ENCODE measurements around the gene PXMP2.

Gene PXMP2

GRCh38 chr12:132711080-132711843 lies 23.9 kb downstream of the PXMP2 start:
- H3K36me3 ChIP-seq (ENCODE audit: control insufficient read depth in 2 of 2, insufficient read depth in 2 of 2, low read length in 2 of 2): peaks cover 6 to 8% of the 10 kb centered on the region in 2 donors
- H3K9ac ChIP-seq (ENCODE audit: low read depth in 1 of 2, low read length in 2 of 2): peak overlapping the region; percentile 65 to 77
- peak overlapping the region; percentile 67 to 88 for H3K4me3 ChIP-seq (ENCODE audit: low read length in 2 of 2)
- H3K9me3 ChIP-seq (ENCODE audit: control insufficient read depth in 2 of 2, low read length in 2 of 2): no peaks in the 10 kb centered on the region
- H3K27me3 ChIP-seq (ENCODE audit: control insufficient read depth in 2 of 2, insufficient read depth in 2 of 2, low read length in 2 of 2): no peaks in the 10 kb centered on the region
- peak overlapping the region; percentile 15 to 89 for H3K27ac ChIP-seq (ENCODE audit: low read depth in 2 of 2, low read length in 2 of 2)
- peaks cover 7 to 13% of the 10 kb centered on the region in 2 donors for H3K4me1 ChIP-seq (ENCODE audit: control insufficient read depth in 2 of 2, insufficient read depth in 2 of 2, low read length in 2 of 2)

- no peak overlapping the region for H3K9ac ChIP-seq (ENCODE audit: low read depth in 1 of 2, low read length in 2 of 2)
- peaks cover 7 to 13% of the 10 kb centered on the region in 2 donors for H3K4me1 ChIP-seq (ENCODE audit: control insufficient read depth in 2 of 2, insufficient read depth in 2 of 2, low read length in 2 of 2)
- H3K9me3 ChIP-seq (ENCODE audit: control insufficient read depth in 2 of 2, low read length in 2 of 2): no peaks in the 10 kb centered on the region
- H3K4me3 ChIP-seq (ENCODE audit: low read length in 2 of 2): no peak overlapping the region
- peaks cover 12 to 15% of the 10 kb centered on the region in 2 donors for H3K36me3 ChIP-seq (ENCODE audit: control insufficient read depth in 2 of 2, insufficient read depth in 2 of 2, low read length in 2 of 2)
- H3K27me3 ChIP-seq (ENCODE audit: control insufficient read depth in 2 of 2, insufficient read depth in 2 of 2, low read length in 2 of 2): no peaks in the 10 kb centered on the region
- H3K27ac ChIP-seq (ENCODE audit: low read depth in 2 of 2, low read length in 2 of 2): no peak overlapping the region
These were observed 25.7 kb downstream of the PXMP2 start for GRCh38 chr12:132713123-132713522.

- no peaks in the 10 kb centered on the region for H3K9me3 ChIP-seq (ENCODE audit: control insufficient read depth in 2 of 2, low read length in 2 of 2)
- peaks cover 7% of the 10 kb centered on the region in 2 donors for H3K4me1 ChIP-seq (ENCODE audit: control insufficient read depth in 2 of 2, insufficient read depth in 2 of 2, low read length in 2 of 2)
- no peak overlapping the region for H3K27ac ChIP-seq (ENCODE audit: low read depth in 2 of 2, low read length in 2 of 2)
- no peak overlapping the region for H3K4me3 ChIP-seq (ENCODE audit: low read length in 2 of 2)
- H3K27me3 ChIP-seq (ENCODE audit: control insufficient read depth in 2 of 2, insufficient read depth in 2 of 2, low read length in 2 of 2): no peaks in the 10 kb centered on the region
- H3K36me3 ChIP-seq (ENCODE audit: control insufficient read depth in 2 of 2, insufficient read depth in 2 of 2, low read length in 2 of 2): peaks cover 30 to 34% of the 10 kb centered on the region in 2 donors
- H3K9ac ChIP-seq (ENCODE audit: low read depth in 1 of 2, low read length in 2 of 2): no peak overlapping the region
These were observed 28.5 kb downstream of the PXMP2 start for GRCh38 chr12:132715874-132716273.

GRCh38 chr12:132716356-132716755 lies 29.0 kb downstream of the PXMP2 start:
- Histone ChIP-seq H3K4me3 (ENCODE audit: low read length in 2 of 2) (no peak overlapping the region), H3K9me3 (ENCODE audit: control insufficient read depth in 2 of 2, low read length in 2 of 2) (no peaks in the 10 kb centered on the region), H3K36me3 (ENCODE audit: control insufficient read depth in 2 of 2, insufficient read depth in 2 of 2, low read length in 2 of 2) (peaks cover 34 to 38% of the 10 kb centered on the region in 2 donors), H3K4me1 (ENCODE audit: control insufficient read depth in 2 of 2, insufficient read depth in 2 of 2, low read length in 2 of 2) (peaks cover 5% of the 10 kb centered on the region in 2 donors), H3K27me3 (ENCODE audit: control insufficient read depth in 2 of 2, insufficient read depth in 2 of 2, low read length in 2 of 2) (no peaks in the 10 kb centered on the region), H3K9ac (ENCODE audit: low read depth in 1 of 2, low read length in 2 of 2) (no peak overlapping the region), H3K27ac (ENCODE audit: low read depth in 2 of 2, low read length in 2 of 2) (no peak overlapping the region)

- H3K4me1 ChIP-seq (ENCODE audit: control insufficient read depth in 2 of 2, insufficient read depth in 2 of 2, low read length in 2 of 2): no peaks in the 10 kb centered on the region
- no peaks in the 10 kb centered on the region for H3K9me3 ChIP-seq (ENCODE audit: control insufficient read depth in 2 of 2, low read length in 2 of 2)
- peaks cover 34 to 44% of the 10 kb centered on the region in 2 donors for H3K36me3 ChIP-seq (ENCODE audit: control insufficient read depth in 2 of 2, insufficient read depth in 2 of 2, low read length in 2 of 2)
- H3K27me3 ChIP-seq (ENCODE audit: control insufficient read depth in 2 of 2, insufficient read depth in 2 of 2, low read length in 2 of 2): no peaks in the 10 kb centered on the region
- H3K9ac ChIP-seq (ENCODE audit: low read depth in 1 of 2, low read length in 2 of 2): no peak overlapping the region
- no peak overlapping the region for H3K27ac ChIP-seq (ENCODE audit: low read depth in 2 of 2, low read length in 2 of 2)
- H3K4me3 ChIP-seq (ENCODE audit: low read length in 2 of 2): no peak overlapping the region
These were observed 29.6 kb downstream of the PXMP2 start for GRCh38 chr12:132717011-132717410.

DNA sequence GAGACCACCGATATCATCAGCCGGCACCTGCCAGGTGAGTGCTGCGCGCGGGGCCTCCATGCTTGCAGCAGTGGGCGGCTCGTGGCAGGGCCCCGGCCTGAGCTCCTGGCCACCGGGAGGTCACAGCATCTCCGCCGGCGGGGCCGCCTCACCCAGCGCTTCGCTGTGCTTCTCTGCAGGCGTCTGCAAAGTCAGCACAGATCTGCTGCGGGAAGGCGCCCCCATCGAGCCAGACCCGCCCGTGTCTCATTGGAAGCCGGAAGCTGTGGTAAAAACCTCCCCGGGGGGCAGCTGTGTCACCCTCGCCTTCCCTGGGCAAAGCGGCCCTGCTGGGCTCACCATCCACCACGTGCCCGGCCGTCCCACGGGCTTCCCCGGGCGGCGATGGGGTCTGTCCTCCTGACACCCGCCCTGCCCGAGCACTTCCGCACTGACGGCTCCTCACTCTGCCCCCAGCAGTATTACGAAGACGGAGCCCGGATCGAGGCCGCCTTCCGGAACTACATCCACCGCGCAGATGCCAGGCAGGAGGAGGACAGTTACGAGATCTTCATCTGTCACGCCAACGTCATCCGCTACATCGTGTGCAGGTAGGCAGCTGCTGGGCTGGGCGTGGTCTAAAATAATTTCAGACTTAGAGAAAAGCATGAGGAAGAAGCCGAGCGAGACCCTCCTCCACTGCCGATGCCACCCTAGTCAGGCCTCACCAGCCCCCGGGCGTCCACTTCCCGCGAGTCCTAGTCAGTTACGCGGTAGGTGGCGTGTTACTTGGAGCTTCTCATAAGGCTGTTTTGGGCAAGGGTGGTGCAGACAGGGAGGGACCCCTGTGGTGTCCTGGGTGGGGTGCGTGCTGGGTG lies 30.4 kb downstream of the PXMP2 start:
- H3K27me3 ChIP-seq (ENCODE audit: control insufficient read depth in 2 of 2, insufficient read depth in 2 of 2, low read length in 2 of 2): no peaks in the 10 kb centered on the region
- H3K4me1 ChIP-seq (ENCODE audit: control insufficient read depth in 2 of 2, insufficient read depth in 2 of 2, low read length in 2 of 2): no peaks in the 10 kb centered on the region
- no peaks in the 10 kb centered on the region for H3K9me3 ChIP-seq (ENCODE audit: control insufficient read depth in 2 of 2, low read length in 2 of 2)
- peaks cover 34 to 44% of the 10 kb centered on the region in 2 donors for H3K36me3 ChIP-seq (ENCODE audit: control insufficient read depth in 2 of 2, insufficient read depth in 2 of 2, low read length in 2 of 2)
- no peak overlapping the region for H3K9ac ChIP-seq (ENCODE audit: low read depth in 1 of 2, low read length in 2 of 2)
- no peak overlapping the region for H3K4me3 ChIP-seq (ENCODE audit: low read length in 2 of 2)
- no peak overlapping the region for H3K27ac ChIP-seq (ENCODE audit: low read depth in 2 of 2, low read length in 2 of 2)

GRCh38 chr12:132718644-132719043 lies 31.3 kb downstream of the PXMP2 start:
- peaks cover 38 to 52% of the 10 kb centered on the region in 2 donors for H3K36me3 ChIP-seq (ENCODE audit: control insufficient read depth in 2 of 2, insufficient read depth in 2 of 2, low read length in 2 of 2)
- H3K9ac ChIP-seq (ENCODE audit: low read depth in 1 of 2, low read length in 2 of 2): no peak overlapping the region
- H3K27ac ChIP-seq (ENCODE audit: low read depth in 2 of 2, low read length in 2 of 2): no peak overlapping the region
- no peaks in the 10 kb centered on the region for H3K4me1 ChIP-seq (ENCODE audit: control insufficient read depth in 2 of 2, insufficient read depth in 2 of 2, low read length in 2 of 2)
- H3K9me3 ChIP-seq (ENCODE audit: control insufficient read depth in 2 of 2, low read length in 2 of 2): no peaks in the 10 kb centered on the region
- H3K4me3 ChIP-seq (ENCODE audit: low read length in 2 of 2): no peak overlapping the region
- no peaks in the 10 kb centered on the region for H3K27me3 ChIP-seq (ENCODE audit: control insufficient read depth in 2 of 2, insufficient read depth in 2 of 2, low read length in 2 of 2)

- Histone ChIP-seq H3K4me1 (ENCODE audit: control insufficient read depth in 2 of 2, insufficient read depth in 2 of 2, low read length in 2 of 2) (no peaks in the 10 kb centered on the region), H3K4me3 (ENCODE audit: low read length in 2 of 2) (no peak overlapping the region), H3K27me3 (ENCODE audit: control insufficient read depth in 2 of 2, insufficient read depth in 2 of 2, low read length in 2 of 2) (no peaks in the 10 kb centered on the region), H3K36me3 (ENCODE audit: control insufficient read depth in 2 of 2, insufficient read depth in 2 of 2, low read length in 2 of 2) (peaks cover 39 to 59% of the 10 kb centered on the region in 2 donors), H3K9ac (ENCODE audit: low read depth in 1 of 2, low read length in 2 of 2) (no peak overlapping the region), H3K9me3 (ENCODE audit: control insufficient read depth in 2 of 2, low read length in 2 of 2) (no peaks in the 10 kb centered on the region), H3K27ac (ENCODE audit: low read depth in 2 of 2, low read length in 2 of 2) (no peak overlapping the region)
These were observed 32.0 kb downstream of the PXMP2 start for GRCh38 chr12:132719141-132719953.

GRCh38 chr12:132719954-132720324 lies 32.6 kb downstream of the PXMP2 start:
- Histone ChIP-seq H3K4me3 (ENCODE audit: low read length in 2 of 2) (no peak overlapping the region), H3K9ac (ENCODE audit: low read depth in 1 of 2, low read length in 2 of 2) (no peak overlapping the region), H3K27ac (ENCODE audit: low read depth in 2 of 2, low read length in 2 of 2) (no peak overlapping the region), H3K9me3 (ENCODE audit: control insufficient read depth in 2 of 2, low read length in 2 of 2) (no peaks in the 10 kb centered on the region), H3K27me3 (ENCODE audit: control insufficient read depth in 2 of 2, insufficient read depth in 2 of 2, low read length in 2 of 2) (no peaks in the 10 kb centered on the region), H3K36me3 (ENCODE audit: control insufficient read depth in 2 of 2, insufficient read depth in 2 of 2, low read length in 2 of 2) (peaks cover 34 to 59% of the 10 kb centered on the region in 2 donors), H3K4me1 (ENCODE audit: control insufficient read depth in 2 of 2, insufficient read depth in 2 of 2, low read length in 2 of 2) (no peaks in the 10 kb centered on the region)
